ENCODE measurements around the gene GRIK1. TPM values are rescaled to one million over a fixed set of nuclear protein-coding genes. Genes with fewer than 3 reads are reported as not detected.

Gene GRIK1
- total RNA-seq, 1 donor from 2014 or later: 0.39 TPM

GRCh38 chr21:29642551-29643245 lies 297.1 kb downstream of the GRIK1 start:
- Mint-ChIP-seq H3K27ac (ENCODE audit: unreplicated experiment) (no peak overlapping the region), H3K36me3 (ENCODE audit: unreplicated experiment) (no peaks in the 10 kb centered on the region), H3K4me3 (ENCODE audit: unreplicated experiment) (no peak overlapping the region), H3K27me3 (ENCODE audit: unreplicated experiment) (no peaks in the 10 kb centered on the region), H3K9me3 (ENCODE audit: unreplicated experiment) (no peaks in the 10 kb centered on the region), H3K4me1 (ENCODE audit: low read depth, unreplicated experiment) (peaks cover 9% of the 10 kb centered on the region)
- no peak for DNase-seq
- TF ChIP-seq, protein P1, sequence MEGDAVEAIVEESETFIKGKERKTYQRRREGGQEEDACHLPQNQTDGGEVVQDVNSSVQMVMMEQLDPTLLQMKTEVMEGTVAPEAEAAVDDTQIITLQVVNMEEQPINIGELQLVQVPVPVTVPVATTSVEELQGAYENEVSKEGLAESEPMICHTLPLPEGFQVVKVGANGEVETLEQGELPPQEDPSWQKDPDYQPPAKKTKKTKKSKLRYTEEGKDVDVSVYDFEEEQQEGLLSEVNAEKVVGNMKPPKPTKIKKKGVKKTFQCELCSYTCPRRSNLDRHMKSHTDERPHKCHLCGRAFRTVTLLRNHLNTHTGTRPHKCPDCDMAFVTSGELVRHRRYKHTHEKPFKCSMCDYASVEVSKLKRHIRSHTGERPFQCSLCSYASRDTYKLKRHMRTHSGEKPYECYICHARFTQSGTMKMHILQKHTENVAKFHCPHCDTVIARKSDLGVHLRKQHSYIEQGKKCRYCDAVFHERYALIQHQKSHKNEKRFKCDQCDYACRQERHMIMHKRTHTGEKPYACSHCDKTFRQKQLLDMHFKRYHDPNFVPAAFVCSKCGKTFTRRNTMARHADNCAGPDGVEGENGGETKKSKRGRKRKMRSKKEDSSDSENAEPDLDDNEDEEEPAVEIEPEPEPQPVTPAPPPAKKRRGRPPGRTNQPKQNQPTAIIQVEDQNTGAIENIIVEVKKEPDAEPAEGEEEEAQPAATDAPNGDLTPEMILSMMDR (IDR thresholded peaks at IDR 0.05; ENCODE audit: partially characterized antibody, unreplicated experiment): no peak

DNA sequence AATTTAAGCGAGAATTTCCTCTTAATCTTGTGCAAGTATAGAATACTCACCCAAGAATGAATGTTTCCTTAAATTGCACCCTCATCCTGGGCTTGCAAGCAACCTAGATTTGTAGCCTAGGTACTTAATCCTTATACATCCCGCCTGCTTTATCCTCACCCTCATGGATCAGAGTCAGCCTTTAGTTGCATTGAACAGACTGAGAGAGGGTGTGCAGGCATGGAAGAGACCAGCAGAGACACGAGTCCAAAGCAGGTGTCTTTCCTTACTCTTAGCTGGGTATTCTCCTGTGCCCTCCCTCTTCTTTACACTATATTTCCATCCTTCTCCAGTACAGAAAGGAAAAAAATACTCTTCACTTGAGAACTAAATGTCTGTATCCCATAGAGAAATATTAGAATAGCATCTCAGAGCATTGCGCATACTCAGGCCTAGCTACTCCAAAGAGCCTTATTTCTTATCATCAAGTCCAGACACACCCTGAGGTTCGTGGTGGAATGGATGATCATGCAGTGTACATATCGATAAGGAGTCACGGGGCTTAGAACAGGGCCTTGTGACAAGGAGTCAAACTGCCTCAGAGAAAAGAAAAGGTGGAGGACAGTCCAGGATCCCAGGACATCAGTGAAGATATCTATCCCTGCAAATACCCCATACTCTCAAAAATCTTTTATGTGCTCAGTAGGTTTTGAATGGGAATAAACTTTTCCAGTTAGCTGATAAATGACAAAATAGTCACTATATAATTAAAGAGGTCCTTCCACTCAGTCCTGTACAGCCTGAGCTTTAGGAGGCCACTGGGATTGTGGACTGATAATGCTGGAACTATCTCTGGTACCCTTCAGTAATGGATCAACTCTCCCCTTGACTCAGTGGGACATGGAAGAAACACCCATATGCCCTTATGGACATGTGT lies 297.9 kb downstream of the GRIK1 start:
- Mint-ChIP-seq H3K36me3 (ENCODE audit: unreplicated experiment) (no peaks in the 10 kb centered on the region), H3K27me3 (ENCODE audit: unreplicated experiment) (no peaks in the 10 kb centered on the region), H3K27ac (ENCODE audit: unreplicated experiment) (no peak overlapping the region), H3K4me1 (ENCODE audit: low read depth, unreplicated experiment) (peaks cover 3% of the 10 kb centered on the region), H3K4me3 (ENCODE audit: unreplicated experiment) (no peak overlapping the region), H3K9me3 (ENCODE audit: unreplicated experiment) (no peaks in the 10 kb centered on the region)
- no peak for DNase-seq
- TF ChIP-seq, protein P1 (IDR thresholded peaks at IDR 0.05; ENCODE audit: partially characterized antibody, unreplicated experiment): no peak

- Mint-ChIP-seq H3K27ac (ENCODE audit: unreplicated experiment) (no peak overlapping the region), H3K4me3 (ENCODE audit: unreplicated experiment) (no peak overlapping the region), H3K27me3 (ENCODE audit: unreplicated experiment) (no peaks in the 10 kb centered on the region), H3K36me3 (ENCODE audit: unreplicated experiment) (no peaks in the 10 kb centered on the region), H3K9me3 (ENCODE audit: unreplicated experiment) (no peaks in the 10 kb centered on the region), H3K4me1 (ENCODE audit: low read depth, unreplicated experiment) (no peaks in the 10 kb centered on the region)
- TF ChIP-seq, protein P1 (IDR thresholded peaks at IDR 0.05; ENCODE audit: partially characterized antibody, unreplicated experiment): no peak
- DNase-seq: no peak
Measured at GRCh38 chr21:29641001-29641634, 298.7 kb downstream of the GRIK1 start.

GRCh38 chr21:29640080-29640508 lies 299.7 kb downstream of the GRIK1 start:
- DNase-seq: no peak
- TF ChIP-seq, protein P1 (IDR thresholded peaks at IDR 0.05; ENCODE audit: partially characterized antibody, unreplicated experiment): no peak
- Mint-ChIP-seq H3K36me3 (ENCODE audit: unreplicated experiment) (no peaks in the 10 kb centered on the region), H3K4me1 (ENCODE audit: low read depth, unreplicated experiment) (no peaks in the 10 kb centered on the region), H3K27me3 (ENCODE audit: unreplicated experiment) (no peaks in the 10 kb centered on the region), H3K4me3 (ENCODE audit: unreplicated experiment) (no peak overlapping the region), H3K27ac (ENCODE audit: unreplicated experiment) (no peak overlapping the region), H3K9me3 (ENCODE audit: unreplicated experiment) (no peaks in the 10 kb centered on the region)
